Liver (tissue), 1 donor: ENCODE data around the gene CDC42EP3.

Experiments used
- TF ChIP-seq, protein P1 (sequence below): IDR thresholded peaks from 2 replicates; pipeline ENCODE4 v1.6.1; 2016; ENCODE audit warnings: antibody characterized with exemption
- TF ChIP-seq, protein P2 (sequence below): IDR thresholded peaks from 2 replicates; pipeline ENCODE4 v1.6.1; 2016; ENCODE audit warnings: antibody characterized with exemption

DNA sequence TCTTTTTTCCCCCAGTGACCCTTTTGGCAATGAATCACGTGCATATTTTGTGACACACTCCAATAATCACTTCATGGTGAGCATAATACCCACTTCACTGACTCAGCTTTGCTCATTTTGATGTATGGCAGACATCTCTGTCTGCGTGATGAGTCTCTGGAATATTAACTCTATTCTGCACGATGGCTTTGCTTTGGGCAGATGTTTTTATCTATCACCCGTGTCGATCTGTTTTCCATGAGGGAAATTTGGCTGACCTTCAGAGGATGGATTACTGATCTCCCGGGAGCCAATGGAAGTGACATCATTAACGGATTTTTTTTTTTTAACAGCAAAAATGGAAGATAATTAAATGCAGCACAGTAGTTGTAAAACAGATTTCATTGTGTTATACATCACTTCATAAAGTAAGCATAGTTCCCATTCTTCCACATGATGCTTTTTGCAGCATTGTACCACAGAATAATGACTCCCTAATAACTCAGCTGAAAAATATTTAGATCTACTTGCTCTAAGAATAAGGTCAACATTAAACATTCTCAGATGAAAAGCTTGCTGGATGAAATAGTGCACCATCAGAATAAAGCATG lies 29.8 kb downstream of the CDC42EP3 start:
- TF ChIP-seq, protein P1, sequence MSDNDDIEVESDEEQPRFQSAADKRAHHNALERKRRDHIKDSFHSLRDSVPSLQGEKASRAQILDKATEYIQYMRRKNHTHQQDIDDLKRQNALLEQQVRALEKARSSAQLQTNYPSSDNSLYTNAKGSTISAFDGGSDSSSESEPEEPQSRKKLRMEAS, result no peak
- TF ChIP-seq, protein P2, sequence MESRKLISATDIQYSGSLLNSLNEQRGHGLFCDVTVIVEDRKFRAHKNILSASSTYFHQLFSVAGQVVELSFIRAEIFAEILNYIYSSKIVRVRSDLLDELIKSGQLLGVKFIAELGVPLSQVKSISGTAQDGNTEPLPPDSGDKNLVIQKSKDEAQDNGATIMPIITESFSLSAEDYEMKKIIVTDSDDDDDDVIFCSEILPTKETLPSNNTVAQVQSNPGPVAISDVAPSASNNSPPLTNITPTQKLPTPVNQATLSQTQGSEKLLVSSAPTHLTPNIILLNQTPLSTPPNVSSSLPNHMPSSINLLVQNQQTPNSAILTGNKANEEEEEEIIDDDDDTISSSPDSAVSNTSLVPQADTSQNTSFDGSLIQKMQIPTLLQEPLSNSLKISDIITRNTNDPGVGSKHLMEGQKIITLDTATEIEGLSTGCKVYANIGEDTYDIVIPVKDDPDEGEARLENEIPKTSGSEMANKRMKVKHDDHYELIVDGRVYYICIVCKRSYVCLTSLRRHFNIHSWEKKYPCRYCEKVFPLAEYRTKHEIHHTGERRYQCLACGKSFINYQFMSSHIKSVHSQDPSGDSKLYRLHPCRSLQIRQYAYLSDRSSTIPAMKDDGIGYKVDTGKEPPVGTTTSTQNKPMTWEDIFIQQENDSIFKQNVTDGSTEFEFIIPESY, result no peak
